Measurements from ENCODE around the gene FKBP2. TPM values are rescaled to one million over a fixed set of nuclear protein-coding genes. Genes with fewer than 3 reads are reported as not detected.

The FKBP2 gene
- total RNA-seq, 1 experiment from 2014 or later: 57.2 TPM

- Mint-ChIP-seq H3K4me1 (peaks cover 19% of the 10 kb centered on the region), H3K36me3 (peaks cover 12% of the 10 kb centered on the region), H3K9me3 (no peaks in the 10 kb centered on the region), H3K27ac (peak overlapping the region; percentile 12; the same call in 1 of the 2 replicates), H3K4me3 (no peak overlapping the region), H3K27me3 (ENCODE audit: low read depth) (no peaks in the 10 kb centered on the region)
- ATAC-seq (no peak), DNase-seq (ENCODE audit: low spot score) (no peak)
- CTCF ChIA-PET: interaction anchor here (0.6 to 4.0 kb wide), 8 partner anchors 8 to 441 kb away, joined by 3 to 24 read pairs (median 4); partner anchors contain the start of genes CATSPERZ, ESRRA, KCNK4 and PLCB3
- TF ChIP-seq ZNF232 (CRISPR knock-in tag; IDR thresholded peaks at IDR 0.05): no peak
- TF ChIP-seq ERG (CRISPR knock-in tag; IDR thresholded peaks at IDR 0.05): no peak
- TF ChIP-seq ELF4 (CRISPR knock-in tag; IDR thresholded peaks at IDR 0.05; ENCODE audit: low read depth): no peak
- no peak for TF ChIP-seq ATF2 (CRISPR knock-in tag; IDR thresholded peaks at IDR 0.05; ENCODE audit: borderline replicate concordance, low read depth)
- POLR2A ChIA-PET: no interaction called here
These were observed 37.8 kb downstream of the FKBP2 start for GRCh38 chr11:64278576-64279190.

- DNase-seq (ENCODE audit: low spot score) (no peak), ATAC-seq (no peak)
- Mint-ChIP-seq H3K9me3 (no peaks in the 10 kb centered on the region), H3K27ac (no peak overlapping the region), H3K36me3 (peaks cover 12% of the 10 kb centered on the region), H3K4me3 (no peak overlapping the region), H3K4me1 (peaks cover 8% of the 10 kb centered on the region), H3K27me3 (ENCODE audit: low read depth) (peaks cover 2% of the 10 kb centered on the region; the same call in 1 of the 2 replicates)
- ChIA-PET CTCF (interaction anchor here (0.7 to 12.5 kb wide), 2 partner anchors 15 to 21 kb away, joined by 4 to 151 read pairs; partner anchors contain the start of gene ESRRA), POLR2A (interaction anchor here (0.6 kb wide), 2 partner anchors 30 to 974 kb away, joined by 3 to 4 read pairs; no protein-coding TSS in a partner anchor)
- TF ChIP-seq KAT7 (CRISPR knock-in tag; IDR thresholded peaks at IDR 0.05; ENCODE audit: borderline replicate concordance): no peak
- no peak for TF ChIP-seq SOX15 (CRISPR knock-in tag; IDR thresholded peaks at IDR 0.05)
- no peak for TF ChIP-seq ZBTB21 (CRISPR knock-in tag; IDR thresholded peaks at IDR 0.05; ENCODE audit: borderline replicate concordance)
- no peak for TF ChIP-seq ZSCAN18 (CRISPR knock-in tag; IDR thresholded peaks at IDR 0.05)
- TF ChIP-seq SMAD3 (CRISPR knock-in tag; IDR thresholded peaks at IDR 0.05; ENCODE audit: borderline replicate concordance): no peak
- no peak for TF ChIP-seq ZNF232 (CRISPR knock-in tag; IDR thresholded peaks at IDR 0.05)
- no peak for TF ChIP-seq CBFB (CRISPR knock-in tag; IDR thresholded peaks at IDR 0.05; ENCODE audit: low read depth)
- TF ChIP-seq ZNF281 (CRISPR knock-in tag; IDR thresholded peaks at IDR 0.05): no peak
- TF ChIP-seq ZNF416 (CRISPR knock-in tag; IDR thresholded peaks at IDR 0.05): no peak
- TF ChIP-seq ZNF425 (CRISPR knock-in tag; conservative IDR thresholded peaks at IDR 0.05): no peak
- no peak for TF ChIP-seq PRRX2 (CRISPR knock-in tag; IDR thresholded peaks at IDR 0.05)
- TF ChIP-seq ZNF263 (CRISPR knock-in tag; IDR thresholded peaks at IDR 0.05; ENCODE audit: low read depth): no peak
- no peak for TF ChIP-seq HMGA2 (CRISPR knock-in tag; IDR thresholded peaks at IDR 0.05)
- no peak for TF ChIP-seq FOXP1 (CRISPR knock-in tag; IDR thresholded peaks at IDR 0.05; ENCODE audit: borderline replicate concordance)
- TF ChIP-seq TEAD1 (CRISPR knock-in tag; IDR thresholded peaks at IDR 0.05): no peak
- no peak for TF ChIP-seq JAZF1 (CRISPR knock-in tag; IDR thresholded peaks at IDR 0.05)
- TF ChIP-seq ZNF512 (CRISPR knock-in tag; IDR thresholded peaks at IDR 0.05; ENCODE audit: borderline replicate concordance): no peak
- no peak for TF ChIP-seq SP1 (CRISPR knock-in tag; conservative IDR thresholded peaks at IDR 0.05)
These were observed 41.3 kb downstream of the FKBP2 start for GRCh38 chr11:64281957-64282770.

All from WTC11 (cell line).